Measurements from ENCODE around the gene FICD.

The FICD gene

DNA sequence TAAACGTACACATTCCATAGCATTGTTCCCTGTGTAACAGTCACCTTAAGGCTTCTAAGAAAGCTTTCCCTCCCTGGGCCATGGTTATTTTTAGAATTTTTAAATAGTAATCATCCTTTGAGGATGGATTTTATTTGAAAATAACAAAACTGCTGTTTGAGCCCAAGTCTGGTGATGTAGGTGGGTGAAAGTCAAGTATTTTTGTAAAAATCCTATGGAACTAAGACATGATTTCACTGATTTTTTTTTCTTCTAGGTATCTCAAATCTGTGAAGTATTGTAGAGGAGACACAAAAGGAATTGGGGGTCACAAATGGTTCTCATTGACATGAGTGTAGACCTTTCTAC lies 48.7 kb downstream of the FICD start:
- Histone ChIP-seq H3K4me1 (ENCODE audit: insufficient read depth, poor library complexity, severe bottlenecking) (peaks cover 6% of the 10 kb centered on the region), H3K27ac (ENCODE audit: poor library complexity, severe bottlenecking) (peak overlapping the region; percentile 76), H3K4me3 (ENCODE audit: severe bottlenecking) (peak overlapping the region; percentile 78), H3K27me3 (ENCODE audit: insufficient read depth, poor library complexity, severe bottlenecking) (no peaks in the 10 kb centered on the region), H3K36me3 (ENCODE audit: low read depth) (peaks cover 53% of the 10 kb centered on the region), H3K9me3 (ENCODE audit: severe bottlenecking) (no peaks in the 10 kb centered on the region)
- no peak for ATAC-seq (ENCODE audit: low read depth)
- TF ChIP-seq, protein P1, sequence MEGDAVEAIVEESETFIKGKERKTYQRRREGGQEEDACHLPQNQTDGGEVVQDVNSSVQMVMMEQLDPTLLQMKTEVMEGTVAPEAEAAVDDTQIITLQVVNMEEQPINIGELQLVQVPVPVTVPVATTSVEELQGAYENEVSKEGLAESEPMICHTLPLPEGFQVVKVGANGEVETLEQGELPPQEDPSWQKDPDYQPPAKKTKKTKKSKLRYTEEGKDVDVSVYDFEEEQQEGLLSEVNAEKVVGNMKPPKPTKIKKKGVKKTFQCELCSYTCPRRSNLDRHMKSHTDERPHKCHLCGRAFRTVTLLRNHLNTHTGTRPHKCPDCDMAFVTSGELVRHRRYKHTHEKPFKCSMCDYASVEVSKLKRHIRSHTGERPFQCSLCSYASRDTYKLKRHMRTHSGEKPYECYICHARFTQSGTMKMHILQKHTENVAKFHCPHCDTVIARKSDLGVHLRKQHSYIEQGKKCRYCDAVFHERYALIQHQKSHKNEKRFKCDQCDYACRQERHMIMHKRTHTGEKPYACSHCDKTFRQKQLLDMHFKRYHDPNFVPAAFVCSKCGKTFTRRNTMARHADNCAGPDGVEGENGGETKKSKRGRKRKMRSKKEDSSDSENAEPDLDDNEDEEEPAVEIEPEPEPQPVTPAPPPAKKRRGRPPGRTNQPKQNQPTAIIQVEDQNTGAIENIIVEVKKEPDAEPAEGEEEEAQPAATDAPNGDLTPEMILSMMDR (IDR thresholded peaks at IDR 0.05; ENCODE audit: poor library complexity, severe bottlenecking): peak; percentile 70
- no peak for DNase-seq (ENCODE audit: low spot score)

DNA sequence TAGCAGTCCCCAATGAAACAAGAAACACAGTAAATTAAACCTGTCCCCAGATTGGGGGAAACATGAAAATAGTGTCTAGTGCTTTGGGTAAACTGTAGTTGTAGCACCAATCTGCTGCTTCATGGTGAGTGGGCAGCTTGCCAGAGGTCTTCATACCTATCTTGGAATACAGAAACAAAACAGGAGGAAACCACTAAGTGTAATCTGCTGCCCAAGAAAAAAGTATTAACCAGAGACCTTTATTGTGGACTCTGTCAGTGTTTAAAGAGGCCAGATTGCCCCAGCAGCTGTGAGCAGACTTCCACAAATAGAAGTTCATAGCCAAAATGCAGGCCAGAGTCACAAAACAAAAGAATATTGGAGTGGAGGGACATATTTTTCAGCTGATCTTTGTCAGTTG lies 49.6 kb downstream of the FICD start:
- no peak overlapping the region for H3K27ac ChIP-seq (ENCODE audit: poor library complexity, severe bottlenecking)
- TF ChIP-seq, protein P1 (IDR thresholded peaks at IDR 0.05; ENCODE audit: poor library complexity, severe bottlenecking): no peak
- no peak overlapping the region for H3K4me3 ChIP-seq (ENCODE audit: severe bottlenecking)
- no peak for DNase-seq (ENCODE audit: low spot score)
- H3K4me1 ChIP-seq (ENCODE audit: insufficient read depth, poor library complexity, severe bottlenecking): peaks cover 6% of the 10 kb centered on the region
- H3K36me3 ChIP-seq (ENCODE audit: low read depth): peaks cover 58% of the 10 kb centered on the region
- no peaks in the 10 kb centered on the region for H3K27me3 ChIP-seq (ENCODE audit: insufficient read depth, poor library complexity, severe bottlenecking)
- ATAC-seq (ENCODE audit: low read depth): no peak
- no peaks in the 10 kb centered on the region for H3K9me3 ChIP-seq (ENCODE audit: severe bottlenecking)

DNA sequence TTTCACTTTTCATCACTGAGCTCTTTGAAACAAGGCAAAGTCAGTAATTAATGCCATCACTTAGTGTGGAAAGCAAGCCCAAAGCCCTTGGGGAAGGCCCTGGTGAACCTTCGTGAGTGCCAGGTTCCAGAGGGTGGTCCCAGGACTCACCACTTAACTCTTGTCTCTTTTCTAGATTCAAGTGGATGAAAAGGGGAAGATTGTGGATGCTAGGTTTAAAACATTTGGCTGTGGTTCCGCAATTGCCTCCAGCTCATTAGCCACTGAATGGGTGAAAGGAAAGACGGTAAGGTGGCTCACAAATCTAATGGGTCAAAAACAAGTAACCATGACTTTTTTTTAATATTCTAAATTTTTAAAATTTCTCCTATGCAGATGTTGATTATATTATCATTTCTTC lies 50.1 kb downstream of the FICD start:
- Histone ChIP-seq H3K4me1 (ENCODE audit: insufficient read depth, poor library complexity, severe bottlenecking) (peaks cover 6% of the 10 kb centered on the region), H3K27me3 (ENCODE audit: insufficient read depth, poor library complexity, severe bottlenecking) (no peaks in the 10 kb centered on the region), H3K36me3 (ENCODE audit: low read depth) (peaks cover 58% of the 10 kb centered on the region), H3K4me3 (ENCODE audit: severe bottlenecking) (no peak overlapping the region), H3K9me3 (ENCODE audit: severe bottlenecking) (no peaks in the 10 kb centered on the region), H3K27ac (ENCODE audit: poor library complexity, severe bottlenecking) (peak overlapping the region; percentile 39)
- no peak for DNase-seq (ENCODE audit: low spot score)
- ATAC-seq (ENCODE audit: low read depth): no peak
- TF ChIP-seq, protein P1 (IDR thresholded peaks at IDR 0.05; ENCODE audit: poor library complexity, severe bottlenecking): no peak

DNA sequence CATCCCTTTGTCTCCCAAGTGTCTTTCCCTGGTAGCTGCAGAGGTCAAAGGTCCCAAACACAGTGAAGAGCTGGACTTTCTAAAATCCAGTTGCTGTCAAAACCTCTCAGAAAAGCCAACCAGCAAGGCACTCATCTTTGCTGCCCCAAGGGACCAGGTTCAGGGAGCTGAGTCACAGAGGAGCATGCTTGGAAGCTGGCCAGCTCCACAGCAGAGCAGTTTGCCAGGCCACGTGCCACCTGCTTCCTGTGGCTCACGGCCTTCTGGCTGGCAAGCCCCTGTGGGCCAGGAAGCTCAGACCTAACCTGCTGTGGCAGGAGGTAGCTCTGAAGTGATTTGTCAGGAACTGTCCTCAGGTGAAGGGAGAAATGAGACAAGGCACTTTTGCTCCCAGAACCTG lies 50.9 kb downstream of the FICD start:
- no peaks in the 10 kb centered on the region for H3K9me3 ChIP-seq (ENCODE audit: severe bottlenecking)
- H3K27ac ChIP-seq (ENCODE audit: poor library complexity, severe bottlenecking): peak overlapping the region; percentile 39
- TF ChIP-seq, protein P1 (IDR thresholded peaks at IDR 0.05; ENCODE audit: poor library complexity, severe bottlenecking): no peak
- DNase-seq (ENCODE audit: low spot score) (peak; percentile 88), ATAC-seq (ENCODE audit: low read depth) (peak; percentile 53)
- H3K36me3 ChIP-seq (ENCODE audit: low read depth): peaks cover 58% of the 10 kb centered on the region
- H3K4me1 ChIP-seq (ENCODE audit: insufficient read depth, poor library complexity, severe bottlenecking): peaks cover 6% of the 10 kb centered on the region
- H3K27me3 ChIP-seq (ENCODE audit: insufficient read depth, poor library complexity, severe bottlenecking): no peaks in the 10 kb centered on the region
- no peak overlapping the region for H3K4me3 ChIP-seq (ENCODE audit: severe bottlenecking)

DNA sequence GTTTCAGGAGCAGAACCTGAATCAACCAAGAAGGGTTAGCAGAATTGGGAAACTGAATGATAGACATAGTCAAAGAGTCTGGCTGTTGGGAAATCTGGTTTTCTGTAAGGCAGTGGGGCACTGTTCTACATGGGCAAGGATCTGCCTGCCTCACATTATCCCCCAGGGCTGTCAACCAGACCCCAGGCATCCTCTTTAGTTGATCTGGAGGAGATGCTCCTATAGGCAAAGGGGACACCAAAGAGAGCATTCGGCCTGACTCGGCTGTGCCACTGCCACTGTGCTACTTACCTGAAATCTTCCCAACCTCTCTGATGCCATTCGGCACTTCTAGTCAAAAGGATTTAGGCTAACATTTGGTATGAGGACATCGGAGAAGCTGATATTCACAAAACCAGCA lies 51.4 kb downstream of the FICD start:
- Histone ChIP-seq H3K27me3 (ENCODE audit: insufficient read depth, poor library complexity, severe bottlenecking) (no peaks in the 10 kb centered on the region), H3K4me1 (ENCODE audit: insufficient read depth, poor library complexity, severe bottlenecking) (peaks cover 6% of the 10 kb centered on the region), H3K4me3 (ENCODE audit: severe bottlenecking) (no peak overlapping the region), H3K36me3 (ENCODE audit: low read depth) (peaks cover 58% of the 10 kb centered on the region), H3K9me3 (ENCODE audit: severe bottlenecking) (no peaks in the 10 kb centered on the region), H3K27ac (ENCODE audit: poor library complexity, severe bottlenecking) (peak overlapping the region; percentile 39)
- ATAC-seq (ENCODE audit: low read depth): no peak
- TF ChIP-seq, protein P1 (IDR thresholded peaks at IDR 0.05; ENCODE audit: poor library complexity, severe bottlenecking): no peak
- no peak for DNase-seq (ENCODE audit: low spot score)

Data from RWPE2 (cell line).